Vagina (tissue), 2 donors: Measurements from ENCODE around the gene PEX10.

Experiments
- POLR2A ChIP-seq, 2 donors: fragments of 450-650 bp; IDR thresholded peaks; one replicate each; pipeline ENCODE4 v1.6.1; 2017; ENCODE audit warnings: antibody characterized with exemption in 2 of 2, mild to moderate bottlenecking in 2 of 2, moderate library complexity in 2 of 2
- TF ChIP-seq, protein P1 (sequence below), 3 experiments: fragments of 450-650 bp in 2 of 3; fragments of 200-600 bp in 1 of 3; sonication (generic) in 1 of 3; IDR thresholded peaks; one replicate each; pipeline ENCODE4 v1.5.1; 2017 to 2019; ENCODE audit warnings: antibody characterized with exemption in 3 of 3, mild to moderate bottlenecking in 2 of 3, moderate library complexity in 2 of 3

DNA sequence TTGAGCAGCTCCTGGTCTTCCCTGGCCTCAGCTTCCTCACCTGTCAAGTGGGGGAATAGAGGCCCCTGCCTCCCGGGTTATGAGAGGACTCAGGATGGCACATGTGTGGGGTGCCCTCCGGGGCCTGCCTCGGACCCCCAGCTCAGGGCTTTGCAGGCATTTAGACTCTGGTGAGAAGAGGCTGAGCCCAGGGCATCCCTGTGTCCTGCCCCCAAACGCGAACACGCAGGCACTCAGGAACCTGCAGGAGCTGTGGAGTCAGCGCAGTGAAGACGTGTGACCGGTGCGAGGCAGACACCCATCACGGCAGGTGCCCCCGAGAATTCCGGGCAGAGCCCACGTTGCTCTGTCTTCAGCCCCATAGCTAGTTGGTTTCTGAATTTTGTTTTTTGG is 5.5 kb upstream of the PEX10 start:
- no peak for TF ChIP-seq POLR2A (IDR thresholded peaks at IDR 0.05)
- TF ChIP-seq, protein P1, sequence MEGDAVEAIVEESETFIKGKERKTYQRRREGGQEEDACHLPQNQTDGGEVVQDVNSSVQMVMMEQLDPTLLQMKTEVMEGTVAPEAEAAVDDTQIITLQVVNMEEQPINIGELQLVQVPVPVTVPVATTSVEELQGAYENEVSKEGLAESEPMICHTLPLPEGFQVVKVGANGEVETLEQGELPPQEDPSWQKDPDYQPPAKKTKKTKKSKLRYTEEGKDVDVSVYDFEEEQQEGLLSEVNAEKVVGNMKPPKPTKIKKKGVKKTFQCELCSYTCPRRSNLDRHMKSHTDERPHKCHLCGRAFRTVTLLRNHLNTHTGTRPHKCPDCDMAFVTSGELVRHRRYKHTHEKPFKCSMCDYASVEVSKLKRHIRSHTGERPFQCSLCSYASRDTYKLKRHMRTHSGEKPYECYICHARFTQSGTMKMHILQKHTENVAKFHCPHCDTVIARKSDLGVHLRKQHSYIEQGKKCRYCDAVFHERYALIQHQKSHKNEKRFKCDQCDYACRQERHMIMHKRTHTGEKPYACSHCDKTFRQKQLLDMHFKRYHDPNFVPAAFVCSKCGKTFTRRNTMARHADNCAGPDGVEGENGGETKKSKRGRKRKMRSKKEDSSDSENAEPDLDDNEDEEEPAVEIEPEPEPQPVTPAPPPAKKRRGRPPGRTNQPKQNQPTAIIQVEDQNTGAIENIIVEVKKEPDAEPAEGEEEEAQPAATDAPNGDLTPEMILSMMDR (IDR thresholded peaks at IDR 0.05) = no peak
